Measurements from ENCODE around the gene CRYL1.

Gene CRYL1

DNA sequence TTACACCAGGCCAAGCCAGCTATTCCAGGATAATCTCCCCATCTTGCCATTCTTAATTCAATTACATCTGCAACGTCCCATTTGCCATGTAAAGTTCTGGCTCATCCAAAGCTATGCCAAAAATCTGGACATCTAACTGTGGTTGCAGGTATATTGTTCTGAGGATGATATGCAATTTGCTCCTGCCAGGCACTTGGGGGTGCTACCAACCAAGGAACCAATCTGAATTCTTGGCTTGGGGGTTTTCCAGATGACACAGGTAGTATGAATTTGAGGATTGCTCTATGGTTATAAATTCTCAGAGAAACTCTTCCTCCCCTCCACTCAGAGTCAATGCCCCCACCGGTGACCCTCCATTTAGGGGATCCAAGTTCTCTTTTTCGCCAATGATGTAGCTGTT, 33.0 kb downstream of the CRYL1 start:
- DNase-seq (ENCODE audit: low spot score): peak; percentile 48

DNA sequence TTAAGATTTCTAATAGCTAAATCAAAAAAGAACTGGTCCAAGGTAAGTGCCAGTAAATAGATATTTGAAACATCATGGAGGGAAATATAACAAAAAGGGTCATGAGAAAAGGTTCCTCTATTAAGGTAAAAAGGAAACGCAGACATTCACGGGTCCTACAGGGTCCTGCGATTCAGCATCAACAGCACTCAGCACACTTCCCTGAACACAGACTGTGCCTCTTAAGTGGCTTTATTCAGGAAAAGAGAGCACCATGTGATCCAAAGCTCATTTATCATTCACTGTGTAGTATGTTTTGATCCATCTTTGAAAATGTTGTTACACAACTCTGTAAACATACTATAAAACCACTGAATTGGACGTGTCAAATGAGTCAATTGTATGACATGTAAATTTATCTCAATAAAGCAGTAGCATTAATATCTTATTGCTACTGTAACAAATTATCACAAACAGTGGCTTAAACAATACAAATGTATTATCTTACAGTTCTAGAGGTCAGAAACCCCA, 33.7 kb downstream of the CRYL1 start:
- DNase-seq (ENCODE audit: low spot score): no peak

DNA sequence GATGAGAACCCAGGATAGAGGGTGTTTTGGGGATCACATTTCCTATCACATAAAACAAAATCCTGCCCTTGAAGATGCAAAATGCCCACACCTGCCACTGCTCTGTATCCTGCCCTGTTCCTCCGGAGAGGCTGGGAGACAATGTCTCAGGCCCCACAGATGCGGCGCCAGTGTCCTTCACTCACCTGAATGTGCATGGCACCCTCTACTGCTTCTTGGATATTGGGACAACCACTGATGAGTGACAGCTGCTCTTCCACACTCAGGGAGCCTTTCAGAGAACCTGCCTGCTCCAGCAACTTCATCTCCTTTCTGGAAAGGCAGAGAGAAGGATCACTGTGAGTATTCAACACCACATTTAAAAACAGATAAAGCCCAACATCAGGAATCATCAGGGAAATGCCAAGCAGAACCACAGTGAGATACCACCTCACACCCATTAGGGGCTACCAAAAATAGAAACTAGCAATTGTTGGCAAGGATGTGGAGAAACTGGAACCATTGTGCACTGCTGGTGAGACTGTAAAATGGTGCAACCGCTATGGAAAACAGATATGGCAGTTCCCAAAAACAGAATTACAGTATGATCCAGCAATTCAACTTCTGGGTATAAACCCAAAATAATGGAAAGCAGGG, 36.4 kb downstream of the CRYL1 start:
- peak; percentile 52 for DNase-seq (ENCODE audit: low spot score)

DNA sequence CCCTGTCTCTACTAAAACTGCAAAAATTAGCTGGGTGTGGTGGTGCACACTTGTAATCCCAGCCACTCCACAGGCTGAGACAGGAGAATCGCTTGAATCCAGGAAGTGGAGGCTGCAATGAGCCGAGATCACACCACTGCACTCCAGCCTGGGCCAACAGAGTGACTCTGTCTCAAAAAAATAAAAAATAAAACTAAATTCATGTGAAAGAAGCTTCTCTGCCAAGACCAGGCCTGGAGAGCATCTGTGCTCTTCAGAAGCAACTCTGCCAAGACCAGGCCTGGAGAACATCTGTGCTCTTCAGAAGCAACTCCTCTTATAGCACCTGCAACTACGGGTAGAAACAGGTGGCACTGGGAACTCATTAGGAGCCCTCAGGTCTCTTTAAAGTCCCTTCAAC, 37.7 kb downstream of the CRYL1 start:
- no peak for DNase-seq (ENCODE audit: low spot score)

- no peak for DNase-seq (ENCODE audit: low spot score)
Observed at GRCh38 chr13:20482787-20483186, 42.9 kb downstream of the CRYL1 start.

GRCh38 chr13:20482275-20482761, 43.3 kb downstream of the CRYL1 start:
- DNase-seq (ENCODE audit: low spot score): no peak

GRCh38 chr13:20477394-20477793, 48.3 kb downstream of the CRYL1 start:
- DNase-seq (ENCODE audit: low spot score): no peak

GRCh38 chr13:20475927-20476691, 49.5 kb downstream of the CRYL1 start:
- DNase-seq (ENCODE audit: low spot score): peak; percentile 58

- DNase-seq (ENCODE audit: low spot score): no peak
Observed at GRCh38 chr13:20474515-20474914, 51.1 kb downstream of the CRYL1 start.

- DNase-seq (ENCODE audit: low spot score): no peak
Observed at GRCh38 chr13:20473888-20474287, 51.8 kb downstream of the CRYL1 start.

DNA sequence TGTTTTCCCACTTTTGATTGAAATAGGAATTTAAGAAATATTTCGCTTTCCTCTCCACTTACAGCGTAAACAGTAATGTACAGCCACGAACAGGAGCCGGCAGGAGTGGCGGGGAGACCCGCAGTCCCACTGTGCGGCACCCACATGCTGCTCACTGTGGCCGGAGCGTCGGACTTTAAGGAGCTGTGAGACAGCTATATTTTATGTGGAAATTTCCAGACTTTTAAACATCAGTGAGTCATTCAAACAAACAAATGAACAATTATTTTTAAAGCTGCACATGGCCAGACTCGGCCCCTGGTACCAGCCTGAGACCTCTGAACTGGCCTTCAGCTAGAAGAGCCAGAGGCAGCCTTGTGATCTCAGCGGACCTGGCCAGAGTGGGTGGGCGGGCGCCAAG, 52.5 kb downstream of the CRYL1 start:
- no peak for DNase-seq (ENCODE audit: low spot score)

GRCh38 chr13:20472531-20472930, 53.1 kb downstream of the CRYL1 start:
- DNase-seq (ENCODE audit: low spot score): no peak

DNA sequence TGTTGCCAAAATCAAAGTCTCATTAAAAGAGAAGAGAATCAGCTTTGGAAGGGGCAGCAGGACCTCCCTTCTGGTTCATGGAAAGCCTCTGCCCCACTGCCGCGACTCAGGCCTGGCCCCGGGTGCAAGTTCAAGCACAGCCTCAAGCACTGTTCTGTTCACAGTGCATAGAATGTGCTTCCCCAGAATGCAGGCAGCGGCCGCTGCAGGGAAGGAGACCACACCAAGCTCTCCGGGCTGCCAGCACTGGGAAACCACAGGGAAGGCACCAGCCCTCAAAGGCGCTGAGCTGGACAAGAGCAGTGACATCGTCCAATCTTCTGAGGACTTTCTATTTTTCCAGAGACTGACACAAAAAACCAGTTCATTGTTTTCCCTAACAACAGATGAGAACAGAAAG, 55.5 kb downstream of the CRYL1 start:
- no peak for DNase-seq (ENCODE audit: low spot score)

GRCh38 chr13:20466371-20466770, 59.3 kb downstream of the CRYL1 start:
- DNase-seq (ENCODE audit: low spot score): no peak

- no peak for DNase-seq (ENCODE audit: low spot score)
Observed at GRCh38 chr13:20465218-20465879, 60.3 kb downstream of the CRYL1 start.

DNA sequence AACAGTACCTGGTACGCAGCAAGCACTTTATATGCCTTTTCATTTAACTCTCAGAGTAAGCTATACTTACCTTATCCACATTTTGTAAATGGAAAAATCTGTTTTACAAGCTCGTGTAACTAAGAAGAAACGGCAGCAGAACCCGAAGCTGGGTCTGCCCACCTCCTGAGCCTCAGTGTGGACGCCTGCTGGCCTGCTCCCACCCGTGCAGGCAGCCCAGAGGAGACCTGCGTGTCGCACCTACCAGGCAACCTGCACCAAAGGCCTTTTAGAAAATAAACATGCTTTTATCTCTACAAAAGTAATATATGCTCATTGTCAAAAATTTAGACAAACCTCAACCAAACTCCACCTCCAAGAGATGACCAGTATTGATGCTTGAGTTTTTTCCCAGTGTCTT, 62.7 kb downstream of the CRYL1 start:
- no peak for DNase-seq (ENCODE audit: low spot score)

GRCh38 chr13:20462533-20462915, 63.1 kb downstream of the CRYL1 start:
- no peak for DNase-seq (ENCODE audit: low spot score)

- no peak for DNase-seq (ENCODE audit: low spot score)
Observed at GRCh38 chr13:20461860-20462532, 63.7 kb downstream of the CRYL1 start.

- DNase-seq (ENCODE audit: low spot score): no peak
Observed at GRCh38 chr13:20461481-20461859, 64.2 kb downstream of the CRYL1 start.

- DNase-seq (ENCODE audit: low spot score): no peak
Observed at GRCh38 chr13:20460761-20461160, 64.9 kb downstream of the CRYL1 start.

DNA sequence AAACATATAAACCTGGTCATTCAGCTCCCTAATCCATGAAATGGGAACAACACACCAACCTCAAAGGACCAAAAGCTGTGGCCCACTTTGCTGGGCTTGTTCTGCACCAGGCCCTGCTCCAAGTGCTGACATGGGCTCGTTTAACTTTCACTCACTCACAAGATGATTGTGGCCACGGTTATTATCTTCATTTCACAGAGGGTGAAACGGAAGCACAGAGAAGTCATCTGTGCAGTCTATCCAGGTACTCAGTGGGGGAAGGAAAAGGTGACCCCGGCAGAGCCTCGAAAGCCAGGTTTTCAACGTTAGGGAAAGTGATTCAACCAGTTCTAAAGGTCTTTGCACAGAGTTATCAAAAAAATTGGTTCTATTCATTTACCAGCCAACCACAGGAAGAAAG, 68.0 kb downstream of the CRYL1 start:
- no peak for DNase-seq (ENCODE audit: low spot score)

DNA sequence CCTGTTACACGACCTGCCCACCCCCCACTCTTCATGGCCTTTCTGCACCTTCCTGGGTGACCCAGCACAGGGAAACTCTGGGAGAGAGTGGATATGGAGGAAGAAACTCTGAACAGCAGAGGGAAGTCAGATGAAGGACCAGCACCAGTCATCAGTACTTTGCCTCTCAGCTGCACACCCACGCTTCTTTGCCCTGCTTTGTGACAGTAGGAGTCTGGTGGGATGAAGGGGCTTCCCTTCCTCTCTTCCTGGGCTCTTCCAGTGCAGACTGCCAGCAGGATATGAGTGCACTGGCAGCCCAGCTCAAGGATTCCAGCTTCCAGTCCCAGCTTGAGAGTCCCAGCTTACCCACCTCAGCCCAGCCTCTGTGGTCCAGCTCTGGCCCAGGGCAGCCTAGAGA, 68.9 kb downstream of the CRYL1 start:
- DNase-seq (ENCODE audit: low spot score): no peak

Data from CD4-positive, alpha-beta T cell treated with Interleukin-2 at 100 ng/mL for 4 hours (primary cell).